ENCODE data around the gene NDUFS5.
"Not testable (repeated sequence)": the region's sequence is repeated elsewhere in the genome, so short reads cannot be mapped to it uniquely, and the experiment has no call there.

NDUFS5 gene

GRCh38 chr1:39016604-39017171 lies 9.5 kb upstream of the NDUFS5 start:
- no peak for DNase-seq

- no peak for DNase-seq
Observed at GRCh38 chr1:39017266-39017665, 8.9 kb upstream of the NDUFS5 start.

GRCh38 chr1:39020494-39020893 lies 5.7 kb upstream of the NDUFS5 start:
- DNase-seq, result not testable (repeated sequence)

GRCh38 chr1:39021426-39021825 lies 4.7 kb upstream of the NDUFS5 start:
- no peak for DNase-seq

GRCh38 chr1:39023140-39023539 lies 3.0 kb upstream of the NDUFS5 start:
- DNase-seq, result no peak

- no peak for DNase-seq
Observed at GRCh38 chr1:39026866-39027507, 837 bp downstream of the NDUFS5 start.

- no peak for DNase-seq
Observed at GRCh38 chr1:39034114-39034654, 8.0 kb downstream of the NDUFS5 start.

- no peak for DNase-seq
Observed at GRCh38 chr1:39036678-39037077, 10.5 kb downstream of the NDUFS5 start.

- DNase-seq, result no peak
Observed at GRCh38 chr1:39043513-39043912, 17.4 kb downstream of the NDUFS5 start.

- no peak for DNase-seq
Observed at GRCh38 chr1:39044762-39045161, 18.6 kb downstream of the NDUFS5 start.

- DNase-seq, result no peak
Observed at GRCh38 chr1:39045231-39045630, 19.1 kb downstream of the NDUFS5 start.

- no peak for DNase-seq
Observed at GRCh38 chr1:39046613-39047210, 20.6 kb downstream of the NDUFS5 start.

GRCh38 chr1:39047374-39048229 lies 21.5 kb downstream of the NDUFS5 start:
- DNase-seq, result peak; percentile 42

GRCh38 chr1:39048745-39049370 lies 22.7 kb downstream of the NDUFS5 start:
- DNase-seq, result no peak

- DNase-seq, result no peak
Observed at GRCh38 chr1:39050001-39050400, 23.9 kb downstream of the NDUFS5 start.

GRCh38 chr1:39051193-39051850 lies 25.2 kb downstream of the NDUFS5 start:
- not testable (repeated sequence) for DNase-seq

GRCh38 chr1:39051956-39052355 lies 25.8 kb downstream of the NDUFS5 start:
- no peak for DNase-seq

- not testable (repeated sequence) for DNase-seq
Observed at GRCh38 chr1:39055213-39055710, 29.1 kb downstream of the NDUFS5 start.

- DNase-seq, result not testable (repeated sequence)
Observed at GRCh38 chr1:39061516-39061915, 35.4 kb downstream of the NDUFS5 start.

- no peak for DNase-seq
Observed at GRCh38 chr1:39061951-39062350, 35.8 kb downstream of the NDUFS5 start.

GRCh38 chr1:39063191-39063590 lies 37.0 kb downstream of the NDUFS5 start:
- no peak for DNase-seq

GRCh38 chr1:39063775-39064174 lies 37.6 kb downstream of the NDUFS5 start:
- no peak for DNase-seq
